H1 (cell line): ENCODE results near the gene BORCS8. TPM values are rescaled to one million over a fixed set of nuclear protein-coding genes. Genes with fewer than 3 reads are reported as not detected.
A peak's percentile ranks its signal among the peaks of the same experiment; 100 is the strongest.

Experiments used
- CBX5 ChIP-seq: fragments of 300-800, 300-1000 bp; sonication (generic); IDR thresholded peaks from 2 replicates; pipeline ENCODE4 v1.7.1; 2016; ENCODE audit warnings: antibody characterized with exemption, low read length, low read depth
- CBX8 ChIP-seq: fragments of 300-800, 300-1000 bp; sonication (generic); IDR thresholded peaks from 2 replicates; pipeline ENCODE4 v1.7.1; 2016; ENCODE audit warnings: low read depth, low read length, borderline replicate concordance
- CEBPB ChIP-seq: IDR thresholded peaks from 2 replicates; pipeline ENCODE4 v1.6.1; 2012; ENCODE audit warnings: low read depth, low read length
- CHD1 ChIP-seq: IDR thresholded peaks from 2 replicates; pipeline ENCODE4 v1.6.1; 2012; ENCODE audit warnings: low read depth, low read length, improper control_type of control experiment
- CHD2 ChIP-seq: IDR thresholded peaks from 2 replicates; pipeline ENCODE4 v1.6.1; 2012; ENCODE audit warnings: low read length, improper control_type of control experiment
- GABPA ChIP-seq: IDR thresholded peaks from 2 replicates; pipeline ENCODE4 v1.6.1; 2011; ENCODE audit warnings: mild to moderate bottlenecking, low read length, moderate library complexity, borderline replicate concordance; ENCODE audit not compliant: insufficient read depth
- HDAC6 ChIP-seq: IDR thresholded peaks from one replicate; pipeline ENCODE4 v1.7.1; 2012; ENCODE audit warnings: low read depth, mild to moderate bottlenecking, inconsistent platforms, low read length, moderate library complexity
- JUND ChIP-seq: IDR thresholded peaks from 2 replicates; pipeline ENCODE4 v1.6.1; 2011; ENCODE audit warnings: mild to moderate bottlenecking, improper control_type of control experiment, low read length
- KDM1A ChIP-seq: fragments of 200-600, 300-600 bp; sonication (generic); IDR thresholded peaks from 2 replicates; pipeline ENCODE4 v1.7.1; 2016; ENCODE audit warnings: mild to moderate bottlenecking, low read length, borderline replicate concordance
- KDM4A ChIP-seq: IDR thresholded peaks from one replicate; pipeline ENCODE4 v1.7.1; 2012; ENCODE audit warnings: low read depth, mild to moderate bottlenecking, moderate library complexity, low read length, inconsistent platforms; ENCODE audit not compliant: severe bottlenecking
- KDM5A ChIP-seq: fragments of 200-600 bp; IDR thresholded peaks from 2 replicates; pipeline ENCODE4 v1.7.1; 2012; ENCODE audit warnings: mild to moderate bottlenecking, low read length, inconsistent platforms, mixed read lengths
- MAFK ChIP-seq: IDR thresholded peaks from 2 replicates; pipeline ENCODE4 v1.6.1; 2012; ENCODE audit warnings: low read depth, mild to moderate bottlenecking, improper control_type of control experiment, low read length
- RBBP5 ChIP-seq: IDR thresholded peaks from 2 replicates; pipeline ENCODE4 v1.7.1; 2012; ENCODE audit warnings: low read depth, mild to moderate bottlenecking, inconsistent platforms, low read length, moderate library complexity, borderline replicate concordance
- RNF2 ChIP-seq: fragments of 200-900, 300-1000 bp; sonication (generic); IDR thresholded peaks from 2 replicates; pipeline ENCODE4 v1.7.1; 2016; ENCODE audit warnings: borderline replicate concordance, low read depth, mild to moderate bottlenecking, antibody characterized with exemption, low read length; ENCODE audit not compliant: poor library complexity, severe bottlenecking; ENCODE audit errors: missing control alignments
- SIRT6 ChIP-seq: IDR thresholded peaks from one replicate; pipeline ENCODE4 v1.7.1; 2012; ENCODE audit warnings: low read length, inconsistent platforms
- SIX5 ChIP-seq: IDR thresholded peaks from 2 replicates; pipeline ENCODE4 v1.6.1; 2011; ENCODE audit warnings: mild to moderate bottlenecking, low read depth, low read length
- SP4 ChIP-seq: IDR thresholded peaks from 2 replicates; pipeline ENCODE4 v1.6.1; 2012; ENCODE audit warnings: low read length, inconsistent platforms
- SUZ12 ChIP-seq: fragments of 200-600 bp; sonication (generic); IDR thresholded peaks from 2 replicates; pipeline ENCODE4 v1.6.1; 2012; ENCODE audit warnings: mild to moderate bottlenecking, inconsistent platforms, low read length, moderate library complexity, mixed read lengths
- TCF12 ChIP-seq: IDR thresholded peaks from 2 replicates; pipeline ENCODE4 v1.6.1; 2011; ENCODE audit warnings: low read depth, mild to moderate bottlenecking, low read length
- ZNF274 ChIP-seq: IDR thresholded peaks from 2 replicates; pipeline ENCODE4 v1.7.0; 2012; ENCODE audit warnings: low read length, borderline replicate concordance; ENCODE audit errors: extremely low read depth
- polyA plus RNA-seq, 7 experiments: library from polyadenylated mRNA; depleted of rRNA in 3 of 7; stranded (reverse) in 5 of 7; unstranded in 2 of 7; fragments of >200 nt in 5 of 7; fragments of 200-250 nt in 2 of 7; gene quantifications; 1 replicate in 5 of 7; 2 replicates in 1 of 7; 4 replicates in 1 of 7; pipeline versions ENCODE4 v1.2.1 to v1.2.3, GENCODE V29; 2011 to 2013; ENCODE audit warnings: missing spikeins in 2 of 7, mixed read lengths in 2 of 7
- total RNA-seq: library from RNA; stranded (reverse); fragmentation: NEBNext Ultra II Directional; extraction: Animal tissue kit (Norgen Biotek cat#: 25700); gene quantifications from 2 replicates; pipeline ENCODE4 v1.2.1, GENCODE V29; 2021
- TF ChIP-seq, protein P1 (sequence below): IDR thresholded peaks from 2 replicates; pipeline ENCODE4 v1.6.1; 2012; ENCODE audit warnings: inconsistent platforms
- TF ChIP-seq, protein P2 (sequence below): IDR thresholded peaks from 2 replicates; pipeline ENCODE4 v1.6.1; 2012; ENCODE audit warnings: inconsistent platforms
- TF ChIP-seq, protein P3 (sequence below): IDR thresholded peaks from 2 replicates; pipeline ENCODE4 v1.6.1; 2012; ENCODE audit warnings: low read length, inconsistent platforms

The BORCS8 gene
- total and polyA plus RNA-seq, 2 of the 8 experiments (the other 6 are each of a cell fraction or from before 2014, with no cell fraction given), result 15.0 to 15.9 TPM

DNA sequence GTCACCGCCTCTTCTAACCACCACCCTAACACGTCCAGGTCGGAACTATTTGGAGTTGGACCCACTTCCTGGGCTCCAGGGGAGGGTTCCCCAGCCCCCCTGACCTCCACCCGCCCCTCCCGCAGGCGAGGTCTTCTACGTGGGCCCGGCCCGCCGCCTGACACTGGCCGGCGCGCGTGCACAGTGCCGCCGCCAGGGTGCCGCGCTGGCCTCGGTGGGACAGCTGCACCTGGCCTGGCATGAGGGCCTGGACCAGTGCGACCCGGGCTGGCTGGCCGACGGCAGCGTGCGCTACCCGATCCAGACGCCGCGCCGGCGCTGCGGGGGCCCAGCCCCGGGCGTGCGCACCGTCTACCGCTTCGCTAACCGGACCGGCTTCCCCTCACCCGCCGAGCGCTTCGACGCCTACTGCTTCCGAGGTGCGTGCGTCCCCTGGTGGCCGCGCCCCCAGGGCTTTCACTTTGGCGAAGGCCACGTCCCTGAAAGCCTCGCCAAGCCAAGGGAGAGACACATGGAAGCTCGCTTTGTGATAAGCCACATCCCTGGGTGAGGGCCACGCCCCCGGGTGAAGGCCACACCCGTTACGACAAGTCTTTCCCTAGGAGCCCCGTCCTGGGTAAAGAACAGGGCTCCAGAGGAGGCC is 33.0 kb upstream of the BORCS8 start (continued):
- TF ChIP-seq, protein P1, sequence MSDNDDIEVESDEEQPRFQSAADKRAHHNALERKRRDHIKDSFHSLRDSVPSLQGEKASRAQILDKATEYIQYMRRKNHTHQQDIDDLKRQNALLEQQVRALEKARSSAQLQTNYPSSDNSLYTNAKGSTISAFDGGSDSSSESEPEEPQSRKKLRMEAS, result peak; percentile 90
- TF ChIP-seq SIX5 (no peak), KDM4A (peak; percentile 74), CBX8 (no peak), MAFK (no peak), SIRT6 (no peak), ZNF274 (no peak), JUND (no peak), CEBPB (no peak), RNF2 (no peak), SUZ12 (no peak), RBBP5 (0 out of 2 replicates have a peak, but pooled peaks have one; percentile 73), CBX5 (no peak), HDAC6 (no peak), CHD2 (no peak), GABPA (no peak), TCF12 (no peak), SP4 (no peak), KDM5A (no peak), KDM1A (peak; percentile 51; the same call in 1 of the 2 replicates), CHD1 (no peak)
- TF ChIP-seq, protein P2, sequence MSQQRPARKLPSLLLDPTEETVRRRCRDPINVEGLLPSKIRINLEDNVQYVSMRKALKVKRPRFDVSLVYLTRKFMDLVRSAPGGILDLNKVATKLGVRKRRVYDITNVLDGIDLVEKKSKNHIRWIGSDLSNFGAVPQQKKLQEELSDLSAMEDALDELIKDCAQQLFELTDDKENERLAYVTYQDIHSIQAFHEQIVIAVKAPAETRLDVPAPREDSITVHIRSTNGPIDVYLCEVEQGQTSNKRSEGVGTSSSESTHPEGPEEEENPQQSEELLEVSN, result peak; percentile 89
- TF ChIP-seq, protein P3, sequence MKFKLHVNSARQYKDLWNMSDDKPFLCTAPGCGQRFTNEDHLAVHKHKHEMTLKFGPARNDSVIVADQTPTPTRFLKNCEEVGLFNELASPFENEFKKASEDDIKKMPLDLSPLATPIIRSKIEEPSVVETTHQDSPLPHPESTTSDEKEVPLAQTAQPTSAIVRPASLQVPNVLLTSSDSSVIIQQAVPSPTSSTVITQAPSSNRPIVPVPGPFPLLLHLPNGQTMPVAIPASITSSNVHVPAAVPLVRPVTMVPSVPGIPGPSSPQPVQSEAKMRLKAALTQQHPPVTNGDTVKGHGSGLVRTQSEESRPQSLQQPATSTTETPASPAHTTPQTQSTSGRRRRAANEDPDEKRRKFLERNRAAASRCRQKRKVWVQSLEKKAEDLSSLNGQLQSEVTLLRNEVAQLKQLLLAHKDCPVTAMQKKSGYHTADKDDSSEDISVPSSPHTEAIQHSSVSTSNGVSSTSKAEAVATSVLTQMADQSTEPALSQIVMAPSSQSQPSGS, result 0 out of 2 replicates have a peak, but pooled peaks have one; percentile 25
